ENCODE results near the gene APEX2.

DNA sequence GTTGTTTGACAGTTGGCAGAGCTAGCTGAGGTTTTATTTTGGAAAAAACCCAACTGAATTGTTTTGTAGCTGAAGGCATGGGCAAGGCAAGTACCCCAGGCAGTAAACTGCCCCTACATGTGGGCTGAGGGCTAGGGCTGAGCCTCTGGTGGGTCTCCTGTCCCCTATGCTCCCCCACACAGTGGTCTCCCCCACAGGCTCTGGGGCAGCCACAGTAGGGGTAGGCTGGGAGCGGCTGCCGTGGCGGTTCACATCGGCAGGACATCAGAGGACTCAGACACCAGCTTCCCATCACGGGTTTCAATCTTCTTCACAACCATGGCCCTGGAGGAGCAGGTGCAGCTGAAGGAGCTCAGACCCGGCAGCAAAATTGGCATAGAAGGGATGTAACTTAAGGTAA lies 41.4 kb downstream of the APEX2 start:
- TF ChIP-seq, protein P1, sequence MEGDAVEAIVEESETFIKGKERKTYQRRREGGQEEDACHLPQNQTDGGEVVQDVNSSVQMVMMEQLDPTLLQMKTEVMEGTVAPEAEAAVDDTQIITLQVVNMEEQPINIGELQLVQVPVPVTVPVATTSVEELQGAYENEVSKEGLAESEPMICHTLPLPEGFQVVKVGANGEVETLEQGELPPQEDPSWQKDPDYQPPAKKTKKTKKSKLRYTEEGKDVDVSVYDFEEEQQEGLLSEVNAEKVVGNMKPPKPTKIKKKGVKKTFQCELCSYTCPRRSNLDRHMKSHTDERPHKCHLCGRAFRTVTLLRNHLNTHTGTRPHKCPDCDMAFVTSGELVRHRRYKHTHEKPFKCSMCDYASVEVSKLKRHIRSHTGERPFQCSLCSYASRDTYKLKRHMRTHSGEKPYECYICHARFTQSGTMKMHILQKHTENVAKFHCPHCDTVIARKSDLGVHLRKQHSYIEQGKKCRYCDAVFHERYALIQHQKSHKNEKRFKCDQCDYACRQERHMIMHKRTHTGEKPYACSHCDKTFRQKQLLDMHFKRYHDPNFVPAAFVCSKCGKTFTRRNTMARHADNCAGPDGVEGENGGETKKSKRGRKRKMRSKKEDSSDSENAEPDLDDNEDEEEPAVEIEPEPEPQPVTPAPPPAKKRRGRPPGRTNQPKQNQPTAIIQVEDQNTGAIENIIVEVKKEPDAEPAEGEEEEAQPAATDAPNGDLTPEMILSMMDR (conservative IDR thresholded peaks at IDR 0.05; ENCODE audit: low read depth in 2 of 2), result no peak
- no peak for TF ChIP-seq POLR2AphosphoS5 (IDR thresholded peaks at IDR 0.05; ENCODE audit: low read depth)
- no peak for TF ChIP-seq EZH2phosphoT487 (IDR thresholded peaks at IDR 0.05; ENCODE audit: unreplicated experiment)
- TF ChIP-seq STAT1 (IDR thresholded peaks at IDR 0.05; ENCODE audit: unreplicated experiment), result no peak
- no peak for TF ChIP-seq NANOG (IDR thresholded peaks at IDR 0.05; ENCODE audit: borderline replicate concordance)
- TF ChIP-seq, protein P2, sequence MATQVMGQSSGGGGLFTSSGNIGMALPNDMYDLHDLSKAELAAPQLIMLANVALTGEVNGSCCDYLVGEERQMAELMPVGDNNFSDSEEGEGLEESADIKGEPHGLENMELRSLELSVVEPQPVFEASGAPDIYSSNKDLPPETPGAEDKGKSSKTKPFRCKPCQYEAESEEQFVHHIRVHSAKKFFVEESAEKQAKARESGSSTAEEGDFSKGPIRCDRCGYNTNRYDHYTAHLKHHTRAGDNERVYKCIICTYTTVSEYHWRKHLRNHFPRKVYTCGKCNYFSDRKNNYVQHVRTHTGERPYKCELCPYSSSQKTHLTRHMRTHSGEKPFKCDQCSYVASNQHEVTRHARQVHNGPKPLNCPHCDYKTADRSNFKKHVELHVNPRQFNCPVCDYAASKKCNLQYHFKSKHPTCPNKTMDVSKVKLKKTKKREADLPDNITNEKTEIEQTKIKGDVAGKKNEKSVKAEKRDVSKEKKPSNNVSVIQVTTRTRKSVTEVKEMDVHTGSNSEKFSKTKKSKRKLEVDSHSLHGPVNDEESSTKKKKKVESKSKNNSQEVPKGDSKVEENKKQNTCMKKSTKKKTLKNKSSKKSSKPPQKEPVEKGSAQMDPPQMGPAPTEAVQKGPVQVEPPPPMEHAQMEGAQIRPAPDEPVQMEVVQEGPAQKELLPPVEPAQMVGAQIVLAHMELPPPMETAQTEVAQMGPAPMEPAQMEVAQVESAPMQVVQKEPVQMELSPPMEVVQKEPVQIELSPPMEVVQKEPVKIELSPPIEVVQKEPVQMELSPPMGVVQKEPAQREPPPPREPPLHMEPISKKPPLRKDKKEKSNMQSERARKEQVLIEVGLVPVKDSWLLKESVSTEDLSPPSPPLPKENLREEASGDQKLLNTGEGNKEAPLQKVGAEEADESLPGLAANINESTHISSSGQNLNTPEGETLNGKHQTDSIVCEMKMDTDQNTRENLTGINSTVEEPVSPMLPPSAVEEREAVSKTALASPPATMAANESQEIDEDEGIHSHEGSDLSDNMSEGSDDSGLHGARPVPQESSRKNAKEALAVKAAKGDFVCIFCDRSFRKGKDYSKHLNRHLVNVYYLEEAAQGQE (IDR thresholded peaks at IDR 0.05; ENCODE audit: unreplicated experiment), result no peak
- TF ChIP-seq CREB1 (CRISPR knock-in tag; IDR thresholded peaks at IDR 0.05; ENCODE audit: low read depth), result no peak
- no peak for TF ChIP-seq JUNB (IDR thresholded peaks at IDR 0.05; ENCODE audit: unreplicated experiment)

All from GM23338 (cell line).